HG02642 (cell line): ENCODE measurements around the gene SOX18.
"Not testable (repeated sequence)": the region's sequence is repeated elsewhere in the genome, so short reads cannot be mapped to it uniquely, and the experiment has no call there.

Source experiments
- ATAC-seq: cut with Tn5 transposase; IDR thresholded peaks from one replicate; pipeline ENCODE4 v1.9.1; 2021; ENCODE audit warnings: mild to moderate bottlenecking; ENCODE audit not compliant: unreplicated experiment, poor library complexity

SOX18 gene

DNA sequence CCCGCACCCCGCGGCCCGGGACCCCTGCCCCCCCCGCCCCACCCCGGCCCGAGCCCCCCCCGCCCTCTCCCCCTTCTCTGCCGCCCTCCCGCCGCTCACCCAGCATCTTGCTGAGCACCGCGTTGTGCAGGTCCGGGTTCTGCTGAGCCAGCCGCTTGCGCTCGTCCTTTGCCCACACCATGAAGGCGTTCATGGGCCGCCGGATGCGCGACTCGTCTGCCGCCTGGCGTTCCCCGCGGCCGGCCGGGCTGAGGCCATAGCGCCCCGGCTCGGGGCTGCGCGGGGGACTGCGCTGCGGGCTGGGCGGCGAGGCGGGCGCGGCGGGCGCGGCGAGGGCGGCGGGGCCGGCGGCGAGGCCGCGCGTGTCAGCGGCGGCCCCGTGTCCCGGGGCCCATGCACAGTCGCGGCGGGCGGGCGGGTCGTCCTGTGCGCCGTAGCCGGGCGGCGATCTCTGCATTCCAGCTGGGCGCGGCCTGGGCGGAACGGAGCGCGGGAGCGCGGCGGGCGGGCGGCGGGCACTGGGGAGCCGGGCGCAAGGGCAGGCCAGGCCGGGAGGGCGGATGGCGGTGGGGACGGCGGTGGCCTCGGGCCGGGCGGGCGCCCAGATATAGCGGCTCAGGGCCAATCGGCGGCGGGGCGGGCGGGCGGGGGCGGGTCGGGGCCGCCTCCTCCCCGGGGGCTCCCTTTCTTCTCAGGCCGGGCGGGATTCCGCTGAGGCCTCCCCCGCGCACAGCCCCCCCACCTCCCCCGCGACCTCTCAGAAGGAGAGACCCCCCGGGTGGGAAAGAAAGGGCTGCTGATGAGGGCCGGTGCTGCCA, at the start of gene SOX18:
SOX18 (minus strand) TSS at position 580 of the 818 bp plus-strand sequence; CDS start at position 457, 123 bp downstream.
- no peak for ATAC-seq

DNA sequence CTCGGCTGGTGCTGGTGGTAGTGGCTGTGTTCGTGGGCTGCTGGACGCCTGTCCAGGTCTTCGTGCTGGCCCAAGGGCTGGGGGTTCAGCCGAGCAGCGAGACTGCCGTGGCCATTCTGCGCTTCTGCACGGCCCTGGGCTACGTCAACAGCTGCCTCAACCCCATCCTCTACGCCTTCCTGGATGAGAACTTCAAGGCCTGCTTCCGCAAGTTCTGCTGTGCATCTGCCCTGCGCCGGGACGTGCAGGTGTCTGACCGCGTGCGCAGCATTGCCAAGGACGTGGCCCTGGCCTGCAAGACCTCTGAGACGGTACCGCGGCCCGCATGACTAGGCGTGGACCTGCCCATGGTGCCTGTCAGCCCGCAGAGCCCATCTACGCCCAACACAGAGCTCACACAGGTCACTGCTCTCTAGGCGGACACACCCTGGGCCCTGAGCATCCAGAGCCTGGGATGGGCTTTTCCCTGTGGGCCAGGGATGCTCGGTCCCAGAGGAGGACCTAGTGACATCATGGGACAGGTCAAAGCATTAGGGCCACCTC, 49.1 kb upstream of the SOX18 start:
- no peak for ATAC-seq

DNA sequence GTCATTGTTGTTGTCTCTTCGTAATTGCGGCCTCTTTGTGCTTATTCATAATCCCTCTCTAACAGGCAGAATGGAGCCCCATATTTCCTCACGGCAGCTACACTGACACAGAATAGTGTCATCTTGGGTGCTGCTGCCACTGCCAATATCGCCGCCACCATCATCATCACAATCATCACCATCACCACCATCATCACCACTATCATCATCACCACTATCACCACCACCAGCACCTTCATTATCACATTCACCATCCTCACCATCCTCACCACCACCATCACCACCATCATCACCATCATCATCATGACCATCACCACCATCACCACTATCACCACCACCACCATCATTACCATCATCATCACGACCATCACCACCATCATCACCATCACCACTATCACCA, 47.1 kb upstream of the SOX18 start:
- no peak for ATAC-seq

DNA sequence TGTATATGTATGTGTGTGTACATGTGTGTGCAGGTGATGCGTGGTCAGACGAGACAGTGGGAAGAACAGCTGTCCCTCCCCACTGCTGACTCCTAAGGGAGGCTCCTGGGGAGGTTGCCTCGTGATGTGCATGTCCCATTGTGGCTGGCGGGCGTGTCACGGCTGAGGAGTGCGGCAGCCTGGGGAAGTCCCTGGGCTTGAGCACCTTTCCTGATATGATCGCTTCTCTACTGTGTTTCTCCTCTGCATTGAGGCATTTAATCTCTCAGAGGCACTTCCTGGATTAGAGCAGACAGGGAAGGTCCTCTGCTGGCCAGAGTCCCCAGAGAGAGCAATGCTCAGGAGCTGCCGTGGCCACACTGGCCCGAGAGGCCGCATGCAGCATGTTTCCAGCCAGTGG, 46.5 kb upstream of the SOX18 start:
- ATAC-seq, result no peak

DNA sequence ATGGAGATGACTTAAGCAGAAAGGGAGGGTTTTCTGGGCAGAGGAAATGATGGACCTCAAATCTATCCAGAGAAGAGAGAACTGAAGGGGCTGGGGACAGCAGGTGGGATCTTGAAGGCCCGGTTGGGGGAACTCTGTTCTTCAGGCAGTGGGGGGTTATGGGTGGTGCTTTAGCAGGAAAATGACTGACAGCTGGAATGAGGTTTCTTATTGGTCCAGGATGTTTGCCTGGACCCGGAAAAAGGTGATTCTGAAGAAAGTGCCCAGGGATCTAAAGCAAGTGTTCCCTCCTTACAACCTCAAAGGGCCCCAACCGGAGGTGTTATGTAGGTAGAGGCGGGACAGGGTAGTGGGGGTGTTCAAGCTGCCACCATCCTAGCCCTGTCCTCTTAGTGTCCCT, 46.0 kb upstream of the SOX18 start:
- no peak for ATAC-seq

DNA sequence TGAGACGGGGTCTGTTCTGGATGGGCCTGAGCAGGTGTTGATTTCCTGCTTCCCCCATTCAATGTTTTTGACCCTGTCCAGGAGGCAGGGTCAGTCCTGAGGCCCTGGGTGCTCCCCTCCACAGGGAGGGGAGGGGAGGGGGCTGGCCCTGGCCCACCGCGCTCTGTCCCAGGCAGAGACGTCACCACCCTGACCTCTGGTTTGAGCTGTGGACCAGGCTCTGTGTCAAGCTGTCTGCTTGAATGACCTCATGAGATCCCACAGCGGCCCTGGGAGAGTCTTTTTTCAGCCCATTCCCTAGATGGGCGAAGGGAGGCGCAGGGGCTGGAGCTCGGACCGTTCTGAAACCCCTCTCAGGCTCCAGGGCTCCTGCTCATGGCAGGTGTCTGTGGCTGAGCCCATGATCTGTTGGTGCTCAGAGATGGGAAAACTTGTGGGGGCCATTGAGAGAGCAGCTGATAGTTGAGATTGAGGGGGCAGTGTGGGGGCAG, 43.6 kb upstream of the SOX18 start:
- no peak for ATAC-seq

DNA sequence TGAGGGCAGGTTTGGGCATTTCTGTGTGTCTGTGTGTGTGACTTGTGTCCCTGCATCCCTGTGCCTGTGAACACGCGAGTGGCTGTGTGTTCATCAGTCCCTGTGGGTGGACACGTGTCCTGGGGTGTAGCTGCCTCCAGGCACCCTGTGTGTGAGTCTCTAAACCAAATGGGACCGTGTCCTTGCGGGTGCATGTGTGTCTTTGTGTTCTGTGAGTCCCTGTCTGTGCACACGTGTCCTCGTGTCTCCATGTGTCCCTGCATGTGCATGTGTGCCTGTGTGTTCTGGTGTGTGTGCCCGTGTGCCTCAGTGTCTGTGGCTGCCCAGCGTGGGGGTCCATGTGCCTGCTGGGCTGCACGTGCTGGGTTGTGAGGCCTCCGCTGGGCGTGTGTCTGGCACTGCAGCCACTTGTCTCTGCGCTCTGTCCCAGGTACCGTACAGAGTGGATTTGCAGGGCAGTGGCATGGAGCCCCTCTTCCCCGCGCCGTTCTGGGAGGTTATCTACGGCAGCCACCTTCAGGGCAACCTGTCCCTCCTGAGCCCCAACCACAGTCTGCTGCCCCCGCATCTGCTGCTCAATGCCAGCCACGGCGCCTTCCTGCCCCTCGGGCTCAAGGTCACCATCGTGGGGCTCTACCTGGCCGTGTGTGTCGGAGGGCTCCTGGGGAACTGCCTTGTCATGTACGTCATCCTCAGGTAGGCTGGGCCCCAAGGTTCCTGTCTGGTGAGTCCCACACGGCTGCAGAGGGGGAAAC, 43.0 kb upstream of the SOX18 start:
- ATAC-seq, result no peak

DNA sequence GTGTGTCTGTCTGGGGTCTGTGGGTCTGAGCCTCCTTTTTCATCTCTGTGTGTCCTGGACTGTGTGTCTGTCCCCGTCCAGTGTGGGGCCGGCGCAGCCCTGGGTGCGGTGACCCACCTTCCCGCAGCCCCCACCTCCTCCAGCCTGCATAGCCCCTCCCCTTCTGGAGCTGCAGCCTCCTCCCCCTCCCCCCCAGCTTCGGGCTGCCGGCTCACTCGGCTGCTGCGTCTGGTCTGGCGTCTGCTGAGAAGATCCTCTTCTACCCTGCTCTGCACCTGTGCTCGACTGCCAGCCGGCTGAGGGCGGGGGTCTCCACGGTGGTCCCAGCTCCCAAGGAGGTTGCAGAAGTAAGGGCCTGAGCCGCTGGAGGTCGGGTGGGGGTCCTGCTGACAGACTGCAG, 42.3 kb upstream of the SOX18 start:
- ATAC-seq, result no peak

DNA sequence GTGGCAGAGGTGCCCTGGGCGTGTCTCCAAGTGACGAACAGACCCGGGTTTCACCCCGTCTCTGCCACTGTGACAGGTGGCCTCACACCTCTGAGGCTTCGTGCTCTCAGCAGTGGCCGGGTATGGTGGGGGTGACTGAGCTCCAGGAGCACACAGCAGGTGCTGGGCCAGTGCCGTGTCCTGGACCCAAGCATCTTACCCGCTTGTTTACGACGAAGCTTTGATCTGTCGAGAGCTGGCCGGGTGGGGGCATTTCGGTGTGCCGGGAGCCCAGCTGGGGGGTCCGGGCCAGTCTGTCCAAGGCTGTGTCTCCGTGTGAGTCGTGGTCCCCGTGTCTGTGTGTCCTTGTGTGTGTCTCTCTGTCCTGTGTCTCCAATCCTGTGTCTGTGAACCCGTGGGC, 41.9 kb upstream of the SOX18 start:
- ATAC-seq, result no peak

DNA sequence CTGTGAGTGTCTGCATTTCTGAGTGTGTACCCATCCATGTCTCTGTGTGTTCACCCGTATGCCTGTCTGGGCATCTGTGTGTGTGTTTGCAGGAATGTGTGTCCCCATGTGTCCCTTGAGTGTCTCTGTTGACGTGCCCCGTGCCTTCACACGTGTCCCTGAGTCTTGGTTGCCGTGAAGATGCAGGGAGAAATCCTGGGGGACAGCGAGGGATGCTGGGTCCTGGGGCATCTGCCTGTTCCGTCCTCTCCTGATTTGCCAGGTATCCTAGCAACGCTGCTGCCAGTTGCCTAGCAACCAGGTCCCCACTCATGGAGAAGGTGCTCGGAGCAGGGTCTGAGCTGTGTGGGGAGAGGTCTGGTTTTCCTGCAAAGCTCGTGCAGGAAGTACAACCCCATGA, 40.7 kb upstream of the SOX18 start:
- no peak for ATAC-seq

DNA sequence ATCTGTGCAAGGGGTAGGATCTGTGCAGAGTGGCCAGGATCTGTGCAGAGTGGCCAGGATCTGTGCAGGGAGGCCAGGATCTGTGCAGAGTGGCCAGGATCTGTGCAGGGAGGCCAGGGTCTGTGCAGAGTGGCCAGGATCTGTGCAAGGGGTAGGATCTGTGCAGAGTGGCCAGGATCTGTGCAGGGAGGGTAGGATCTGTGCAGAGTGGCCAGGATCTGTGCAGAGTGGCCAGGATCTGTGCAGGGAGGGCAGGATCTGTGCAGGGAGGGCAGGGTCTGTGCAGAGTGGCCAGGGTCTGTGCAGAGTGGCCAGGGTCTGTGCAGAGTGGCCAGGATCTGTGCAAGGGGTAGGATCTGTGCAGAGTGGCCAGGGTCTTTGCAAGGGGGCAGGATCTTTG, 39.1 kb upstream of the SOX18 start:
- not testable (repeated sequence) for ATAC-seq

DNA sequence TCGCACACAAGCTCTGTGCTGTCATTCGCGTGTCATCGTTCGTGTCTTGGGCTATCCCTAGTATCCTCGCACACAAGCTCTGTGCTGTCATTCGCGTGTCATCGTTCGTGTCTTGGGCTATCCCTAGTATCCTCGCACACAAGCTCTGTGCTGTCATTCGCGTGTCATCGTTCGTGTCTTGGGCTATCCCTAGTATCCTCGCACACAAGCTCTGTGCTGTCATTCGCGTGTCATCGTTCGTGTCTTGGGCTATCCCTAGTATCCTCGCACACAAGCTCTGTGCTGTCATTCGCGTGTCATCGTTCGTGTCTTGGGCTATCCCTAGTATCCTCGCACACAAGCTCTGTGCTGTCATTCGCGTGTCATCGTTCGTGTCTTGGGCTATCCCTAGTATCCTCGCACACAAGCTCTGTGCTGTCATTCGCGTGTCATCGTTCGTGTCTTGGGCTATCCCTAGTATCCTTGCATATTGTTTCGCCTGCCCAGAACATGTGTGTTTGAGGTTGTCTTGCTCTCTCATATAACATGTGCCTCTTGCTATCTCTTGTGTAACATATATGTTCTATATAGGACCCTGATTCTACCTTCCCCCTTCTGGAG, 37.9 kb upstream of the SOX18 start:
- ATAC-seq, result not testable (repeated sequence)

DNA sequence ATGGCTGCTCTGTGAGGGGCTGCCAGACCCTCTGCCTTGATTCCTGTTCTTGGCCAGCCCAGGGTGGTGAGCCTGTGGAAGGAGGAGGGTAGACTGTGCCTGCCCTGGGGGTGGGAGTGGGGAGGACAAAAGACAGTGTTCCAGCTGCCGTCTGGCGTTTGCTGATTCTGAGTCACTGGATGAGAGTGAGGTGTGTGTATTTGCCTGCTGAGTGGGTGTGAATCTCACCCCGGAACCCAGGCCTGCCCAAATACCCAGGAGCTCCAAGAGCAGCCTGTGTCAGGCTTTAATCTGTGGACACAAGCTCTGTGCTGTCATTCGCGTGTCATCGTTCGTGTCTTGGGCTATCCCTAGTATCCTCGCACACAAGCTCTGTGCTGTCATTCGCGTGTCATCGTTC, 37.4 kb upstream of the SOX18 start:
- ATAC-seq, result no peak

DNA sequence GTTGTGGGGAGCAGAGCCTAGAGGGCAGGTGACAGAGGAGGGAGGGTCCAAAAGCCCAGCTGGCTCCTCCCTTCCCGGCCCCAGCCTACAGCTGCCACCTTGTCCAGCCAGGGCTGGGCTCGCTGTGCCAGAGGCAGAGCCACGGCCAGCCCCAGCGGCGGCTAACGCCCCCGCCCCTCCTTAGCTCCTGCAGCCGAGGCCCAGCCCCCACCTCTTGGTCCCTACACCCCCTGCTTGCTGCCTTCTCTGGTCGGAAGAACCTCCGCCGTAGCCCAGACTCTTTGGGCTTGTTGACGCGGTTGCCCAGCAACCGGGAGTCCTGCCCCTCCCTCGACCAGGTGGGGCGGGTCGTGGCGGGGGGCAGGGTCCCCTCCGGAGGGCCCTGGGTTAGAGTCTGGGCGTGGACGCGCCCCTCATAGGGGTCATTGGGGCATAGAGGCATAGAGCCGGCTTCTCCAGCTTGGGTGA, 35.3 kb upstream of the SOX18 start:
- no peak for ATAC-seq

DNA sequence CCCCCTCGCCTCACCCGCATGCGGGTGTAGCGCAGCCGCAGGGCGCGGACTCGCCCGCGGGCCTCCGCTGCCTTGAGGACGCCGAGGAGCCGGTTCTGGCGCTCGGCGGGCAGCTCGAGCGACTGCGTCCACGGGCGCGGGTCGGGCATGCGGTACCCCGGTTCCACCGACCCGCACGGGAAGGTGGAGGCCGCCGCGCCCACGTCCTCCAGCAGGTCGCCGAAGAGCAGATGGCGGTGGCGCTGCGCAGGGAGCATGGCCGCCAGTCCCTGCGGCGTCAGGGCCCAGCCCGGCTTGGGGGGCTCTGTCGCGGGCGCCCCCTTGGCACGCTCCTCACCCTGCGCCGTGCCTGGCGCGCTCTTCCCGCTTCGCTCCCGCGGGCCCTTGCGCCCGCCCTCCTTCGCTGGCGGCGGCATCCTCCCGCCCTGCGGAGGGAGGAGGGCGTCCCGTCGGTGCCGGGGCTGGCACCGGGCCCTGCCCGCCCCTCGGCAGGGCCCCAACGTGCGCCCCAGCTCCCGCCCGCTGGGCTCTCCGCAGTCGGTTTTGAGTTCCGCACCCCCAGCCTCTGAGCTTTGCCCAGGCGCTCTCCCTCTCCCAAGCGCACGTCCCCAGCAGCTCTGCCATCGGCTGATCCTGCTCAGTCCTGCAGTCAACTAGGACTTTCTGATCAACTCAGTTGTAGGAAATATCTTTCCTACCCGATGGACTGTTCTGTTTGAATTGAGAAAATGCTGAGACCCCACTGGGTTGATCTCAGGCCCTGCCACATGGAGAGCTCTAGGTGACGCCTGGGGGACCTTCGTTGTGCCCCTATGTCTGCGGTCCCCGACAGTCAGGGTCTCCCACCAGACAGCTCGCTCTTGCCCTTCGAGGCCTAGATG, 34.6 kb upstream of the SOX18 start, which contains the start of gene LKAAEAR1:
LKAAEAR1 (minus strand) TSS at position 595 of the 881 bp plus-strand sequence; CDS start at position 416, 179 bp downstream.
- ATAC-seq, result no peak

DNA sequence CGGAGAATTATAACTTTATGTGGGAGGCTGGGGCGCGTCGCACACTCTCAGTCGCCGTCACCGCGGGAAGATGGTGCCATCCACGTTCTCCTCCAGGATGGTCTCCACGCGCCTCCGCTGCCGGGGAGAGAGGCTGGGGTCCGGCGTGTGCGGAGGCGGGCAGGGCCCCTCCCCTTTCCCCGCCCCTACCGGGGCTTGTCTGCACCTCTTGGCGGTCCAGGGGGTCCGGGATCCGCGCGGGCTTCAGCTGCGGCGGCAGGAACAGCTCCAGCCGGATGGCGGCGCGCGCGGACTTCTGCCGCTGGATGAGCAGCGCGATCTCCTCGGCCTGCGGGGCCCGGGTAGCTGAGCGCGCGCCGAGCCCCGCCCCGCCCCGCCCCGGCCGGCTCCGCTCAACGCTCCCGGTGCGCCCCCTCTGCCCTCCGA, 34.0 kb upstream of the SOX18 start:
- no peak for ATAC-seq

DNA sequence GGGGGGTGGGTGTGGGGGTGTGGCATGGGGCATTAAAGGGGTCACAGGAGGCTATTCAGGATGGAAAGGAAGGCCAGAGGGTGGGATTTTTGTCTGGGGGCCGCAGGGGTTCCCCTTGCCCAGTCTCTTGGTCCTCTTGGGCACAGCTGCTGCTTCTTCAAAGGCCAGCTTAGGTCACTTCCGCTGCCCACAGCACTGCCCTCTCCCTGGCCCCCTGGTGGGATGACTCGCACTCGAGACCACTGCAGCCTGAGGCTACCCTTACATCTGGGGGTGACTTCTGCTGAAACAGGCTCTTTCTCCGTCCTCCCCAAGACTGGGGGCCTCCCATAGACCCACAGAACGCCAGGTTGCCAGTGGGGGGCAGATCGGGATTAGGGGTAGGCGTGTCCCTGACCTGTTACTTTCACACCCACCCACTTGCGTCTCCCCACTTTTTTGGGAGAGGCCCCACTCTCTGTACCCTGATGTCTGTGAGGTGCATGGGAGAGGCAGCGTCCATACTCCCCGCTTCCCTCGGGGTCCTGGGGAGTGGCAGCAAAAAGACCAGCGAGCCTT, 33.5 kb upstream of the SOX18 start:
- ATAC-seq, result no peak

DNA sequence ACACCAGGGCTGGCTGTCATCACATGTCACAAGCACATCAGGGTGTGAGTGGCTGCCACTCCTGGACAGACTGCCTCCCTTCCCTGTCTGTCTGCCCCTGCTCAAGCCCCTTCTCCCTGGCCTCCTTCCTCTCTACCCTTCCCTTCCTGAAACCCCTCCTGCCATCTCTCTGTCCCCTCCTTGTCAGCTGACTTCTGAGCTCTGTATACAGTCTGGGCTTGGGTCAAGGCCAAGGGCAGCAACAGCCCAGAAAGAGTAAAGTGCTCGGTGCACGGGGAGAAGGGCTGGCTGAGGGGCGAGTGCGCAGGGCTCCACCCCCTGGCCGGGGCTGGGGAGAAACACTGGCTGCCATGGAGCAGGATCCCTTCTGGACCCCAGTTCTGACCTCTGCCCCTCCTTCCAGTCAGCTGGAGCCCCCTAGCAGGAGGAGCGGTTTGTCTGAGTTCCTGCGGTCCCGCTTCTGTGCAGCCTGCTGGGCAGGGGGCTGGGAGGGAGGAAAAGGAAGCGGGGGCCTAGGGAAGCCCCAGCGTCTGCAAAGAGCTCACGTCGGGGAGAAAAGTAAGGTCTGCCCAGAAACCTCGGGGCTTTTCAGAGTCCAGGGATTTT, 32.8 kb upstream of the SOX18 start:
- ATAC-seq, result no peak

DNA sequence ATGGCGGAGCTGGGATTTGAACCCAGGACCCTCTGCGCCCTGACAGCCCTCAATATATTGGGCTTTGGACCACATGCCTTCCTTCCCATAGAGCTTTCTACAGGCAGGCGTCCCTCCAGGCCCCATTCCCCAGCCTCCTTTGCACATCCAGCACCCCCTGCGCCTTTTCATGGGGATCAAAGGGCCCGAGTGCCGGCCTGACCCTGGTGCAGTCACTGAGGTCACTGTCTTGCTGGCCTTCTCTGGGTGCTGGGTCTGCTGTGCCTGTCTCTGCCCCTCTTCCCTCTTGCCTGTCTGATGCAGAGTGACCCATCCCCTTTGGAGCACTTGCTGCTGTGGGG, 32.2 kb upstream of the SOX18 start:
- no peak for ATAC-seq
